IPS-NIHi11 (cell line): Measurements from ENCODE around the gene F2RL1.
"Not testable (repeated sequence)": the region's sequence is repeated elsewhere in the genome, so short reads cannot be mapped to it uniquely, and the experiment has no call there.

Source experiments
- DNase-seq: peaks from one replicate; pipeline ENCODE4 v3.0.0; 2012; ENCODE audit warnings: mixed read lengths, low spot score

F2RL1 gene

GRCh38 chr5:76850543-76851145 lies 31.8 kb downstream of the F2RL1 start:
- DNase-seq = no peak

- DNase-seq = no peak
Measured at GRCh38 chr5:76851728-76852369, 33.0 kb downstream of the F2RL1 start.

- DNase-seq = no peak
Measured at GRCh38 chr5:76852772-76853171, 33.9 kb downstream of the F2RL1 start.

GRCh38 chr5:76853741-76854140 lies 34.9 kb downstream of the F2RL1 start:
- DNase-seq = not testable (repeated sequence)

- DNase-seq = no peak
Measured at GRCh38 chr5:76854644-76855043, 35.8 kb downstream of the F2RL1 start.

- DNase-seq = not testable (repeated sequence)
Measured at GRCh38 chr5:76855501-76855900, 36.7 kb downstream of the F2RL1 start.

- DNase-seq = no peak
Measured at GRCh38 chr5:76855961-76856360, 37.1 kb downstream of the F2RL1 start.

- not testable (repeated sequence) for DNase-seq
Measured at GRCh38 chr5:76856800-76857199, 38.0 kb downstream of the F2RL1 start.

GRCh38 chr5:76859591-76860247 lies 40.9 kb downstream of the F2RL1 start:
- DNase-seq = no peak

GRCh38 chr5:76861612-76862011 lies 42.8 kb downstream of the F2RL1 start:
- no peak for DNase-seq

GRCh38 chr5:76863001-76863400 lies 44.2 kb downstream of the F2RL1 start:
- DNase-seq = no peak

GRCh38 chr5:76866503-76866902 lies 47.7 kb downstream of the F2RL1 start:
- DNase-seq = no peak

- no peak for DNase-seq
Measured at GRCh38 chr5:76867038-76867437, 48.2 kb downstream of the F2RL1 start.

- DNase-seq = peak; percentile 69
Measured at GRCh38 chr5:76867827-76868693, 49.2 kb downstream of the F2RL1 start.

GRCh38 chr5:76870046-76870445 lies 51.2 kb downstream of the F2RL1 start:
- DNase-seq = no peak

- no peak for DNase-seq
Measured at GRCh38 chr5:76874088-76874581, 55.3 kb downstream of the F2RL1 start.
